ENCODE measurements around the gene UCK2. TPM values are rescaled to one million over a fixed set of nuclear protein-coding genes. Genes with fewer than 3 reads are reported as not detected.

The UCK2 gene
- total and polyA plus RNA-seq, 2 of the 8 experiments (the other 6 are each of a cell fraction or from before 2014, with no cell fraction given): 103 to 109 TPM

DNA sequence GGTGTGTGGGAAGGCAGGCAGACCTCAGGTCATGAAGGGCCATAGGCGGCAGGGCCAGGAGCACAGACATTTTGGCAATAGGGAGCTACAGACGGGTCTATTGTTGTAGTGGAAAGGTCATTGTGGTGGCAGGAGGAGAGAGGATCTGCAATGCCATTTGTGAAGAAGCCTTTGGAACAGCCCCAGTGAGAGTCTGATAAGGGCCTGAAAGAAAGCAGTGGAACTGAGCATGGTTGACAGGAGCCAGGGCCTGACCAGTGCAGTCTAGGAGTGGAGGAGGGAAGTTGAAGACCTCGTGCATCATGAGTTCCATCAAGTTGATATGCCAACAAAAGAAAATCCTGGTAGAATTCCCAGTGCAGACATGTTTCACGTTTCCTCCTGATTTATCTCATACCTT lies 65.5 kb downstream of the UCK2 start (continued):
- TF ChIP-seq EGR1 (IDR thresholded peaks at IDR 0.05; ENCODE audit: borderline replicate concordance, low read depth, low read length) (no peak), TAF7 (optimal IDR thresholded peaks at IDR 0.05; ENCODE audit: borderline replicate concordance, low read depth, low read length) (no peak), EP300 (IDR thresholded peaks at IDR 0.05; ENCODE audit: borderline replicate concordance in 1 of 2, low read depth in 2 of 2, low read length in 2 of 2) (no peak)

All from H1 (cell line).